ENCODE measurements around the gene OPN4. TPM values are rescaled to one million over a fixed set of nuclear protein-coding genes. Genes with fewer than 3 reads are reported as not detected.
"Not testable (repeated sequence)": the region's sequence is repeated elsewhere in the genome, so short reads cannot be mapped to it uniquely, and the experiment has no call there.

OPN4 gene
- total RNA-seq, 1 donor from 2014 or later, result not detected

- Mint-ChIP-seq H3K27me3 (no peaks in the 10 kb centered on the region), H3K27ac (no peak overlapping the region), H3K9me3 (ENCODE audit: low read depth) (no peaks in the 10 kb centered on the region), H3K36me3 (ENCODE audit: insufficient read depth) (no peaks in the 10 kb centered on the region), H3K4me1 (ENCODE audit: low read depth) (no peaks in the 10 kb centered on the region), H3K4me3 (ENCODE audit: low read depth) (no peak overlapping the region)
- TF ChIP-seq CTCF (IDR thresholded peaks at IDR 0.05; ENCODE audit: unreplicated experiment), result no peak
- no peak for DNase-seq (ENCODE audit: low spot score, unreplicated experiment)
Measured at GRCh38 chr10:86613905-86614304, 40.4 kb upstream of the OPN4 start.

GRCh38 chr10:86614853-86615252 is 39.5 kb upstream of the OPN4 start:
- no peak for TF ChIP-seq CTCF (IDR thresholded peaks at IDR 0.05; ENCODE audit: unreplicated experiment)
- Mint-ChIP-seq H3K27ac (no peak overlapping the region), H3K36me3 (ENCODE audit: insufficient read depth) (no peaks in the 10 kb centered on the region), H3K4me1 (ENCODE audit: low read depth) (no peaks in the 10 kb centered on the region), H3K27me3 (no peaks in the 10 kb centered on the region), H3K4me3 (ENCODE audit: low read depth) (no peak overlapping the region), H3K9me3 (ENCODE audit: low read depth) (no peaks in the 10 kb centered on the region)
- DNase-seq (ENCODE audit: low spot score, unreplicated experiment), result no peak

DNA sequence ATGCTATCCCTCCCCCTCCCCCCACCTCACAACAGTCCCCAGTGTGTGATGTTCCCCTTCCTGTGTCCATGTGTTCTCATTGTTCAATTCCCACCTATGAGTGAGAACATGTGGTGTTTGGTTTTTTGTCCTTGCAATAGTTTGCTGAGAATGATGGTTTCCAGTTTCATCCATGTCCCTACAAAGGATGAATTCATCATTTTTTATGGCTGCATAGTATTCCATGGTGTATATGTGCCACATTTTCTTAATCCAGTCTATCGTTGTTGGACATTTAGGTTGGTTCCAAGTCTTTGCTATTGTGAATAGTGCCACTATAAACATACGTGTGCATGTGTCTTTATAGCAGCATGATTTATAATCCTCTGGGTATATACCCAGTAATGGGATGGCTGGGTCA is 37.1 kb upstream of the OPN4 start:
- H3K9me3 Mint-ChIP-seq (ENCODE audit: low read depth); H3K27ac Mint-ChIP-seq; H3K36me3 Mint-ChIP-seq (ENCODE audit: insufficient read depth); H3K4me1 Mint-ChIP-seq (ENCODE audit: low read depth); H3K4me3 Mint-ChIP-seq (ENCODE audit: low read depth); DNase-seq (ENCODE audit: low spot score, unreplicated experiment); H3K27me3 Mint-ChIP-seq: not testable (repeated sequence)

- no peak for DNase-seq (ENCODE audit: low spot score, unreplicated experiment)
- no peak for TF ChIP-seq CTCF (IDR thresholded peaks at IDR 0.05; ENCODE audit: unreplicated experiment)
- peaks cover 24% of the 10 kb centered on the region for H3K27me3 Mint-ChIP-seq
- peaks cover 5% of the 10 kb centered on the region for H3K4me1 Mint-ChIP-seq (ENCODE audit: low read depth)
- no peak overlapping the region for H3K27ac Mint-ChIP-seq
- no peaks in the 10 kb centered on the region for H3K9me3 Mint-ChIP-seq (ENCODE audit: low read depth)
- no peak overlapping the region for H3K4me3 Mint-ChIP-seq (ENCODE audit: low read depth)
- H3K36me3 Mint-ChIP-seq (ENCODE audit: insufficient read depth), result no peaks in the 10 kb centered on the region
Measured at GRCh38 chr10:86628311-86628710, 26.0 kb upstream of the OPN4 start.

DNA sequence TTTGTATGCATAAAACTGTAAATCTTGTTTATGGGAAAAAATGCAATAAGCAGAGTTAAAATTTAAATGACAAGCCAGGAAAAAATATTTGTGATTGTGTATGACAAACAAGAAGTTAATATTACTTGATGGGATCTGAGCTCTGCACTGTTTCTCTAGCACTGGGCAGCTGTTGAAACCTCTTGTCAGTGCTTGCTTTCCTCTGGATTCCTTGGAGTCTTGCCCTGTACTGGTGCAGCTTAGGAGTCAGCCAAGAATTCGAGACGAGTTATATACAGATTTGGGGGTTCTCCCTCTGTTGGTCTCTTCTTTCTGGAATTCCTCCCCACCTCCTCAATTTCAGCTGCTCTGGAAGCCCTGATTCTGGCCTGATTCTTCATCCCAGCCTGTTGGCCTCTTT is 24.3 kb upstream of the OPN4 start:
- Mint-ChIP-seq H3K4me3 (ENCODE audit: low read depth) (no peak overlapping the region), H3K27ac (no peak overlapping the region), H3K4me1 (ENCODE audit: low read depth) (peaks cover 5% of the 10 kb centered on the region)

More for the DNA sequence above, 24.3 kb upstream of the OPN4 start:
- TF ChIP-seq CTCF (IDR thresholded peaks at IDR 0.05; ENCODE audit: unreplicated experiment), result no peak
- Mint-ChIP-seq H3K36me3 (ENCODE audit: insufficient read depth) (no peaks in the 10 kb centered on the region), H3K9me3 (ENCODE audit: low read depth) (no peaks in the 10 kb centered on the region), H3K27me3 (peaks cover 39% of the 10 kb centered on the region)
- no peak for DNase-seq (ENCODE audit: low spot score, unreplicated experiment)
